GM23338 (cell line): Measurements from ENCODE around the gene CLEC4G. TPM values are rescaled to one million over a fixed set of nuclear protein-coding genes. Genes with fewer than 3 reads are reported as not detected.
A peak's percentile ranks its signal among the peaks of the same experiment; 100 is the strongest.

Experiments used
- ATAC-seq: fragments of 200-7000 bp; cut with Tn5 transposase; 3 replicates; pipeline ENCODE4 v1.9.1; 2020
- DNase-seq: peaks from one replicate; pipeline ENCODE4 v3.0.0-alpha.2; 2015; ENCODE audit warnings: low spot score
- H2AFZ ChIP-seq: fragments of 200-600 bp; sonication (generic); 2 replicates; pipeline ENCODE4 v1.8.0; 2016; ENCODE audit warnings: antibody characterized with exemption, mild to moderate bottlenecking, moderate library complexity
- H3F3A ChIP-seq: fragments of 200-600 bp; sonication (generic); replicated peaks from 2 replicates; pipeline ENCODE4 v1.8.0; 2017; ENCODE audit warnings: antibody characterized with exemption, mixed run types, low read depth
- H3K27ac ChIP-seq: fragments of 200-600 bp; sonication (generic); 2 replicates; pipeline ENCODE4 v1.6.1; 2016; ENCODE audit warnings: low read depth
- H3K27me3 ChIP-seq: fragments of 200-600 bp; sonication (generic); 2 replicates; pipeline ENCODE4 v1.8.0; 2016; ENCODE audit warnings: mild to moderate bottlenecking, mixed run types, moderate library complexity; ENCODE audit not compliant: insufficient read depth
- H3K36me3 ChIP-seq: fragments of 200-600 bp; sonication (generic); 2 replicates; pipeline ENCODE4 v1.8.0; 2016; ENCODE audit warnings: mild to moderate bottlenecking; ENCODE audit not compliant: insufficient read depth
- H3K4me1 ChIP-seq: fragments of 200-600 bp; sonication (generic); 2 replicates; pipeline ENCODE4 v1.8.0; 2016; ENCODE audit warnings: mild to moderate bottlenecking, moderate library complexity; ENCODE audit not compliant: insufficient read depth
- H3K4me2 ChIP-seq: fragments of 200-600 bp; sonication (generic); 2 replicates; pipeline ENCODE4 v1.7.1; 2017; ENCODE audit warnings: mixed run types
- H3K4me3 ChIP-seq: fragments of 200-600 bp; sonication (generic); 2 replicates; pipeline ENCODE4 v1.6.1; 2016; ENCODE audit warnings: mixed run types
- H3K79me2 ChIP-seq: fragments of 200-600 bp; sonication (generic); replicated peaks from 2 replicates; pipeline ENCODE4 v1.8.0; 2017; ENCODE audit warnings: mild to moderate bottlenecking; ENCODE audit not compliant: insufficient read depth
- H3K9me2 ChIP-seq: fragments of 200-600 bp; sonication (generic); 2 replicates; pipeline ENCODE4 v1.8.0; 2017; ENCODE audit not compliant: insufficient read depth
- H4K20me1 ChIP-seq: fragments of 200-600 bp; sonication (generic); replicated peaks from 2 replicates; pipeline ENCODE4 v1.8.0; 2017; ENCODE audit warnings: mild to moderate bottlenecking; ENCODE audit not compliant: insufficient read depth
- H3K27ac Mint-ChIP-seq: 2 replicates; pipeline ENCODE4 v1.8.0; 2020; ENCODE audit warnings: inconsistent platforms, mild to moderate bottlenecking, moderate library complexity, mixed read lengths
- H3K27me3 Mint-ChIP-seq: 3 replicates; pipeline ENCODE4 v1.8.0; 2022; ENCODE audit warnings: low read depth, mild to moderate bottlenecking, moderate library complexity, mixed read lengths, inconsistent platforms; ENCODE audit not compliant: insufficient read depth, poor library complexity
- H3K36me3 Mint-ChIP-seq: 3 replicates; pipeline ENCODE4 v1.8.0; 2021; ENCODE audit warnings: low read depth, mild to moderate bottlenecking, inconsistent platforms, moderate library complexity, mixed read lengths
- H3K4me1 Mint-ChIP-seq: 3 replicates; pipeline ENCODE4 v1.8.0; 2020; ENCODE audit warnings: mild to moderate bottlenecking, inconsistent platforms, mixed read lengths
- H3K4me3 Mint-ChIP-seq: 3 replicates; pipeline ENCODE4 v1.8.0; 2021; ENCODE audit warnings: moderate library complexity, mild to moderate bottlenecking, inconsistent platforms, mixed read lengths
- H3K9me3 Mint-ChIP-seq: 3 replicates; pipeline ENCODE4 v1.8.0; 2020; ENCODE audit warnings: moderate library complexity, mild to moderate bottlenecking, inconsistent platforms, mixed read lengths
- CREB1 ChIP-seq: fragments of 250-450 bp; sonication (Bioruptor Pico); IDR thresholded peaks from 2 replicates; pipeline ENCODE4 v1.5.0; 2020; ENCODE audit warnings: low read depth, mild to moderate bottlenecking, moderate library complexity
- CTCF ChIP-seq, 2 experiments: fragments of 200-600 bp in 1 of 2; sonication (generic) in 1 of 2; conservative IDR thresholded peaks; 2 replicates each; pipeline versions ENCODE4 v1.5.1 to v1.6.1; 2016 to 2017; ENCODE audit warnings: antibody characterized with exemption in 2 of 2, low read depth in 2 of 2, mild to moderate bottlenecking in 2 of 2, moderate library complexity in 1 of 2
- ETS1 ChIP-seq: IDR thresholded peaks from 2 replicates; pipeline ENCODE4 v1.6.1; 2016; ENCODE audit warnings: antibody characterized with exemption
- EZH2 ChIP-seq: fragments of 200-600 bp; sonication (generic); IDR thresholded peaks from one replicate; pipeline ENCODE4 v1.8.0; 2017; ENCODE audit warnings: antibody characterized with exemption, mild to moderate bottlenecking, low read depth; ENCODE audit not compliant: unreplicated experiment
- EZH2phosphoT487 ChIP-seq: fragments of 200-600 bp; sonication (generic); IDR thresholded peaks from one replicate; pipeline ENCODE4 v1.8.1; 2018; ENCODE audit warnings: antibody characterized with exemption; ENCODE audit not compliant: unreplicated experiment
- JUNB ChIP-seq: IDR thresholded peaks from one replicate; pipeline ENCODE4 v1.6.1; 2016; ENCODE audit warnings: antibody characterized with exemption; ENCODE audit not compliant: unreplicated experiment
- NANOG ChIP-seq: IDR thresholded peaks from 2 replicates; pipeline ENCODE4 v1.6.1; 2016; ENCODE audit warnings: antibody characterized with exemption, borderline replicate concordance
- POLR2AphosphoS5 ChIP-seq: IDR thresholded peaks from 2 replicates; pipeline ENCODE4 v1.6.1; 2016; ENCODE audit warnings: antibody characterized with exemption, low read depth
- REST ChIP-seq: IDR thresholded peaks from one replicate; pipeline ENCODE4 v1.6.1; 2018; ENCODE audit warnings: antibody characterized with exemption; ENCODE audit not compliant: unreplicated experiment
- STAT1 ChIP-seq: IDR thresholded peaks from one replicate; pipeline ENCODE4 v1.6.1; 2016; ENCODE audit warnings: antibody characterized with exemption; ENCODE audit not compliant: unreplicated experiment
- ZNF114 ChIP-seq: fragments of 250-450 bp; sonication (Bioruptor Pico); IDR thresholded peaks from 2 replicates; pipeline ENCODE4 v1.5.0; 2020; ENCODE audit warnings: mild to moderate bottlenecking, moderate library complexity
- ZNF331 ChIP-seq: fragments of 250-450 bp; sonication (Bioruptor Pico); IDR thresholded peaks from 2 replicates; pipeline ENCODE4 v1.5.0; 2020; ENCODE audit warnings: low read depth, mild to moderate bottlenecking, moderate library complexity
- ZNF462 ChIP-seq: fragments of 250-450 bp; sonication (Bioruptor Pico); IDR thresholded peaks from 2 replicates; pipeline ENCODE4 v1.5.0; 2020; ENCODE audit warnings: mild to moderate bottlenecking, moderate library complexity
- polyA plus RNA-seq: library from polyadenylated mRNA; unstranded; fragments of >200 nt; fragmentation: Nextera tagmentation; extraction: Ambion mirVana; gene quantifications from 2 replicates; pipeline ENCODE4 v1.2.1, GENCODE V29; 2016
- total RNA-seq: library from RNA; depleted of rRNA; stranded (reverse); fragments of >200 nt; shearing (Covaris generic); gene quantifications from 2 replicates; pipeline ENCODE4 v1.2.3, GENCODE V29; 2014

The CLEC4G gene
- total and polyA plus RNA-seq, 2 experiments from 2014 or later = 0.52 to 0.65 TPM

- Mint-ChIP-seq H3K9me3 (peaks cover 18% of the 10 kb centered on the region), H3K27me3 (peaks cover 9% of the 10 kb centered on the region), H3K27ac (peak within 1 kb of the TSS; percentile 39), H3K4me3 (no peak within 1 kb of the TSS), H3K36me3 (peaks cover 10% of the 10 kb centered on the region), H3K4me1 (peaks cover 20% of the 10 kb centered on the region)
- peak within 1 kb of the TSS; percentile 9; the same call in 1 of the 2 replicates for H3K27ac ChIP-seq
- TF ChIP-seq POLR2AphosphoS5 (no peak), NANOG (no peak), ZNF114 (CRISPR knock-in tag) (no peak), EZH2phosphoT487 (no peak), ETS1 (no peak), CTCF (conservative IDR thresholded peaks at IDR 0.05; ENCODE audit: low read depth in 2 of 2) (no peak), STAT1 (no peak), EZH2 (no peak), CREB1 (CRISPR knock-in tag) (no peak), ZNF331 (no peak), JUNB (no peak), REST (no peak), ZNF462 (CRISPR knock-in tag) (no peak)
- peak within 1 kb of the TSS; percentile 72 for H2AFZ ChIP-seq
- H3K9me2 ChIP-seq = 0 out of 2 replicates have a peak, but pooled peaks cover 2% of the 10 kb centered on the region
- H3F3A ChIP-seq = no peaks in the 10 kb centered on the region
- DNase-seq = peak; percentile 17
- H3K4me3 ChIP-seq = no peak within 1 kb of the TSS
- no peaks in the 10 kb centered on the region for H4K20me1 ChIP-seq
- peak within 1 kb of the TSS; percentile 62; the same call in 1 of the 2 replicates for H3K4me2 ChIP-seq
- H3K79me2 ChIP-seq = no peaks in the 10 kb centered on the region
- no peak for ATAC-seq
- H3K27me3 ChIP-seq = no peaks in the 10 kb centered on the region
- no peaks in the 10 kb centered on the region for H3K36me3 ChIP-seq
- peaks cover 12% of the 10 kb centered on the region; the same call in 1 of the 2 replicates for H3K4me1 ChIP-seq
These were observed 15.3 kb upstream of the CLEC4G start, which contains the start of gene CD209 for GRCh38 chr19:7746903-7747884. TSS of gene CD209 (minus strand) at chr19:7747534. CDS start at chr19:7747511, 23 bp downstream.
